Keratinocyte (primary cell): ENCODE results near the gene MYBBP1A. TPM values are rescaled to one million over a fixed set of nuclear protein-coding genes. Genes with fewer than 3 reads are reported as not detected.

Experiments
- DNase-seq: peaks from one replicate; pipeline ENCODE4 v3.0.0-alpha.2; 2011; ENCODE audit warnings: low read depth, missing footprints, low spot score
- FAIRE-seq: peaks from 2 replicates; lab custom pipeline; 2011; peaks lifted over from hg19 to GRCh38; lab: Jason Lieb, UNC
- H2AFZ ChIP-seq: 2 replicates; pipeline ENCODE4 v1.6.0; 2012; ENCODE audit warnings: low read length, control low read depth, inconsistent platforms; ENCODE audit not compliant: control insufficient read depth
- H3K27ac ChIP-seq: 2 replicates; pipeline ENCODE4 v1.5.1; 2011; ENCODE audit warnings: low read length; ENCODE audit not compliant: control insufficient read depth, insufficient read depth
- H3K27me3 ChIP-seq: 3 replicates; pipeline ENCODE4 v1.6.0; 2011; ENCODE audit warnings: low read length; ENCODE audit not compliant: control insufficient read depth, insufficient read depth; ENCODE audit errors: extremely low read depth
- H3K36me3 ChIP-seq, 2 experiments: 2 replicates in 1 of 2; 3 replicates in 1 of 2; pipeline ENCODE4 v1.5.1; 2011; ENCODE audit warnings: low read length in 2 of 2, mild to moderate bottlenecking in 1 of 2; ENCODE audit not compliant: control insufficient read depth in 2 of 2, insufficient read depth in 2 of 2; ENCODE audit errors: extremely low read depth in 1 of 2
- H3K4me1 ChIP-seq: 3 replicates; pipeline ENCODE4 v1.5.1; 2011; ENCODE audit warnings: low read length; ENCODE audit not compliant: control insufficient read depth, insufficient read depth; ENCODE audit errors: extremely low read depth
- H3K4me2 ChIP-seq: 3 replicates; pipeline ENCODE4 v1.6.0; 2011; ENCODE audit warnings: low read depth, low read length; ENCODE audit not compliant: control insufficient read depth, insufficient read depth; ENCODE audit errors: extremely low read depth
- H3K4me3 ChIP-seq, 3 experiments: fragments of 200-600 bp in 1 of 3; sonication (generic) in 1 of 3; 2 replicates in 2 of 3; 3 replicates in 1 of 3; pipeline ENCODE4 v1.5.1; 2011 to 2016; ENCODE audit warnings: low read length in 3 of 3, mild to moderate bottlenecking in 3 of 3, control low read depth in 2 of 3, inconsistent platforms in 1 of 3, low read depth in 1 of 3, mixed read lengths in 1 of 3, mixed run types in 1 of 3, moderate library complexity in 1 of 3; ENCODE audit not compliant: control insufficient read depth in 2 of 3, insufficient read depth in 2 of 3; ENCODE audit errors: extremely low read depth in 1 of 3
- H3K79me2 ChIP-seq: 2 replicates; pipeline ENCODE4 v1.6.0; 2012; ENCODE audit warnings: low read length; ENCODE audit not compliant: control insufficient read depth, insufficient read depth
- H3K9ac ChIP-seq: 3 replicates; pipeline ENCODE4 v1.6.0; 2011; ENCODE audit warnings: low read length; ENCODE audit not compliant: control insufficient read depth, insufficient read depth; ENCODE audit errors: extremely low read depth
- H3K9me1 ChIP-seq: 3 replicates; pipeline ENCODE4 v1.6.0; 2011; ENCODE audit warnings: low read length; ENCODE audit not compliant: control insufficient read depth, insufficient read depth; ENCODE audit errors: extremely low read depth
- H3K9me3 ChIP-seq: 2 replicates; pipeline ENCODE4 v1.5.1; 2012; ENCODE audit warnings: low read depth, low read length; ENCODE audit not compliant: control insufficient read depth
- H4K20me1 ChIP-seq: 3 replicates; pipeline ENCODE4 v1.6.0; 2011; ENCODE audit warnings: low read length; ENCODE audit not compliant: control insufficient read depth, insufficient read depth; ENCODE audit errors: extremely low read depth
- CTCF ChIP-seq, 3 experiments: IDR thresholded peaks in 1 of 3; conservative IDR thresholded peaks in 1 of 3; optimal IDR thresholded peaks in 1 of 3; 2 replicates in 2 of 3; 3 replicates in 1 of 3; pipeline versions ENCODE3 to v1.5.1; 2011; ENCODE audit warnings: low read length in 3 of 3, mild to moderate bottlenecking in 3 of 3, moderate library complexity in 2 of 3, control low read depth in 1 of 3, inconsistent platforms in 1 of 3; ENCODE audit not compliant: insufficient read depth in 2 of 3; ENCODE audit errors: extremely low read depth in 1 of 3
- EZH2 ChIP-seq: IDR thresholded peaks from one replicate; pipeline ENCODE4 v1.6.1; 2012; ENCODE audit warnings: inconsistent platforms, mild to moderate bottlenecking, low read length, moderate library complexity
- dilution Hi-C: fragments of 300-500 bp; cut with MboI; formaldehyde crosslinking; loops from one replicate; pipeline ENCODE4 v1.7.0; 2020; ENCODE audit warnings: low sequenced_read_pairs; ENCODE audit not compliant: extremely low pct_ligation_motif_present
- polyA plus RNA-seq, 5 experiments: library from polyadenylated mRNA; depleted of rRNA in 3 of 5; stranded (reverse) in 3 of 5; stranded (forward) in 1 of 5; unstranded in 1 of 5; fragments of >200 nt; gene quantifications; 1 replicate in 1 of 5; 2 replicates in 3 of 5; 3 replicates in 1 of 5; pipeline versions ENCODE4 v1.2.1 to v1.2.3, GENCODE V29; 2011 to 2012; ENCODE audit warnings: missing spikeins in 2 of 5, low read depth in 1 of 5, low replicate concordance in 1 of 5

MYBBP1A gene
- polyA plus RNA-seq, 1 donor (not counting 4 experiments of a cell fraction or from before 2014, with no cell fraction given): 20.5 TPM

GRCh38 chr17:4531988-4532736 lies 23.0 kb downstream of the MYBBP1A start:
- Histone ChIP-seq H4K20me1 (peaks cover 1% of the 10 kb centered on the region), H3K4me1 (no peaks in the 10 kb centered on the region), H2AFZ (no peak overlapping the region), H3K27ac (no peak overlapping the region), H3K36me3 (peaks cover 0 to under 1% of the 10 kb centered on the region in 2 experiments), H3K9me3 (no peaks in the 10 kb centered on the region), H3K27me3 (peaks cover 26% of the 10 kb centered on the region), H3K4me2 (no peak overlapping the region), H3K9me1 (no peaks in the 10 kb centered on the region), H3K9ac (no peak overlapping the region), H3K79me2 (no peaks in the 10 kb centered on the region), H3K4me3 (no peak overlapping the region)
- TF ChIP-seq EZH2: no peak
- no peak for DNase-seq
- no peak for FAIRE-seq
- dilution Hi-C loops: no loop called here

- H3K27ac ChIP-seq: no peak overlapping the region
- no peak for FAIRE-seq
- no peaks in the 10 kb centered on the region for H3K36me3 ChIP-seq
- no peak for TF ChIP-seq EZH2
- TF ChIP-seq CTCF (optimal IDR thresholded peaks at IDR 0.05 in 1 of 3, IDR thresholded peaks at IDR 0.05 in 1 of 3, conservative IDR thresholded peaks at IDR 0.05 in 1 of 3; ENCODE audit: extremely low read depth in 1 of 3, insufficient read depth in 2 of 3, low read length in 3 of 3): no peak
- no peaks in the 10 kb centered on the region for H3K9me1 ChIP-seq
- dilution Hi-C loops: no loop called here
- H3K4me1 ChIP-seq: no peaks in the 10 kb centered on the region
- H3K9me3 ChIP-seq: no peaks in the 10 kb centered on the region
- H3K27me3 ChIP-seq: peaks cover 33% of the 10 kb centered on the region
- no peak overlapping the region for H3K9ac ChIP-seq
- H3K79me2 ChIP-seq: no peaks in the 10 kb centered on the region
- no peak for DNase-seq
- H3K4me2 ChIP-seq: no peak overlapping the region
- no peaks in the 10 kb centered on the region for H4K20me1 ChIP-seq
- H2AFZ ChIP-seq: no peak overlapping the region
- H3K4me3 ChIP-seq: no peak overlapping the region
These were observed 24.1 kb downstream of the MYBBP1A start for GRCh38 chr17:4530799-4531730.
